Retinal pigment epithelial cell (primary cell): ENCODE data around the gene MTNR1B.

Experiments used
- DNase-seq: peaks from one replicate; pipeline ENCODE4 v3.0.0-alpha.2; 2010; ENCODE audit warnings: low read depth
- H3K4me3 ChIP-seq: 2 replicates; pipeline ENCODE4 v1.5.1; 2011; ENCODE audit warnings: mild to moderate bottlenecking, low read length, control low read depth, moderate library complexity
- CTCF ChIP-seq: conservative IDR thresholded peaks from 2 replicates; pipeline ENCODE4 v1.5.1; 2011; ENCODE audit warnings: low read depth, low read length, control low read depth, inconsistent platforms

Gene MTNR1B

GRCh38 chr11:92993004-92993403, 23.6 kb downstream of the MTNR1B start:
- H3K4me3 ChIP-seq, result no peak overlapping the region
- DNase-seq, result no peak
- no peak for TF ChIP-seq CTCF

GRCh38 chr11:93000511-93001476, 31.3 kb downstream of the MTNR1B start:
- no peak for TF ChIP-seq CTCF
- peak; percentile 40 for DNase-seq
- H3K4me3 ChIP-seq, result no peak overlapping the region

GRCh38 chr11:93001806-93002205, 32.4 kb downstream of the MTNR1B start:
- TF ChIP-seq CTCF, result no peak
- H3K4me3 ChIP-seq, result no peak overlapping the region
- no peak for DNase-seq

GRCh38 chr11:93002380-93002779, 32.9 kb downstream of the MTNR1B start:
- no peak overlapping the region for H3K4me3 ChIP-seq
- DNase-seq, result no peak

GRCh38 chr11:93005239-93005638, 35.8 kb downstream of the MTNR1B start:
- no peak for TF ChIP-seq CTCF
- no peak overlapping the region for H3K4me3 ChIP-seq
- DNase-seq, result no peak

More at GRCh38 chr11:93002380-93002779, 32.9 kb downstream of the MTNR1B start:
- TF ChIP-seq CTCF, result no peak

GRCh38 chr11:93013646-93014045, 44.2 kb downstream of the MTNR1B start:
- no peak for TF ChIP-seq CTCF
- DNase-seq, result no peak
- no peak overlapping the region for H3K4me3 ChIP-seq

- TF ChIP-seq CTCF, result no peak
- no peak overlapping the region for H3K4me3 ChIP-seq
- DNase-seq, result no peak
These were observed 47.1 kb downstream of the MTNR1B start for GRCh38 chr11:93016595-93016994.
